AG09309 (cell line): ENCODE measurements around the gene SMAP2.

Experiments used
- DNase-seq: peaks from one replicate; pipeline ENCODE4 v3.0.0-alpha.2; 2010; ENCODE audit warnings: low read depth
- H3K4me3 ChIP-seq: 2 replicates; pipeline ENCODE4 v1.5.1; 2011; ENCODE audit warnings: mild to moderate bottlenecking, low read depth, low read length, moderate library complexity; ENCODE audit not compliant: control insufficient read depth
- CTCF ChIP-seq: IDR thresholded peaks from 2 replicates; pipeline ENCODE4 v1.5.1; 2011; ENCODE audit warnings: mild to moderate bottlenecking, low read depth, low read length, inconsistent platforms; ENCODE audit not compliant: insufficient read depth, control insufficient read depth; ENCODE audit errors: missing control alignments

Gene SMAP2

GRCh38 chr1:40371707-40372258 is 1.7 kb upstream of the SMAP2 start:
- no peak for TF ChIP-seq CTCF
- H3K4me3 ChIP-seq: no peak overlapping the region
- DNase-seq: no peak

- no peak for TF ChIP-seq CTCF
- no peak overlapping the region for H3K4me3 ChIP-seq
- DNase-seq: no peak
Measured at GRCh38 chr1:40372658-40373322, 737 bp upstream of the SMAP2 start.

GRCh38 chr1:40377512-40377911 is 4.0 kb downstream of the SMAP2 start:
- H3K4me3 ChIP-seq: no peak overlapping the region
- no peak for TF ChIP-seq CTCF
- no peak for DNase-seq

- no peak overlapping the region for H3K4me3 ChIP-seq
- TF ChIP-seq CTCF: no peak
- peak; percentile 52 for DNase-seq
Measured at GRCh38 chr1:40379785-40380452, 6.4 kb downstream of the SMAP2 start.

- no peak for TF ChIP-seq CTCF
- H3K4me3 ChIP-seq: no peak overlapping the region
Measured at GRCh38 chr1:40380817-40381216, 7.3 kb downstream of the SMAP2 start.

GRCh38 chr1:40381268-40382107 is 8.0 kb downstream of the SMAP2 start:
- TF ChIP-seq CTCF: no peak
- H3K4me3 ChIP-seq: no peak overlapping the region
- DNase-seq: no peak

More at GRCh38 chr1:40380817-40381216, 7.3 kb downstream of the SMAP2 start:
- no peak for DNase-seq
